ENCODE data around the gene C9orf50.
"Not testable (repeated sequence)": the region's sequence is repeated elsewhere in the genome, so short reads cannot be mapped to it uniquely, and the experiment has no call there.

C9orf50 gene

GRCh38 chr9:129594632-129595031, 26.3 kb downstream of the C9orf50 start:
- no peak for DNase-seq (ENCODE audit: low read depth in 1 of 2, low spot score in 1 of 2)

- not testable (repeated sequence) for DNase-seq (ENCODE audit: low read depth in 1 of 2, low spot score in 1 of 2)
Observed at GRCh38 chr9:129592790-129593189, 28.1 kb downstream of the C9orf50 start.

GRCh38 chr9:129591916-129592315, 29.0 kb downstream of the C9orf50 start:
- no peak for DNase-seq (ENCODE audit: low read depth in 1 of 2, low spot score in 1 of 2)

- no peak for DNase-seq (ENCODE audit: low read depth in 1 of 2, low spot score in 1 of 2)
Observed at GRCh38 chr9:129590466-129590865, 30.4 kb downstream of the C9orf50 start.

- DNase-seq (ENCODE audit: low read depth in 1 of 2, low spot score in 1 of 2) = no peak
Observed at GRCh38 chr9:129587487-129588262, 33.2 kb downstream of the C9orf50 start.

- no peak for DNase-seq (ENCODE audit: low read depth in 1 of 2, low spot score in 1 of 2)
Observed at GRCh38 chr9:129586685-129587084, 34.2 kb downstream of the C9orf50 start.

GRCh38 chr9:129586245-129586644, 34.7 kb downstream of the C9orf50 start:
- DNase-seq (ENCODE audit: low read depth in 1 of 2, low spot score in 1 of 2) = no peak

- no peak for DNase-seq (ENCODE audit: low read depth in 1 of 2, low spot score in 1 of 2)
Observed at GRCh38 chr9:129585352-129585751, 35.5 kb downstream of the C9orf50 start.

GRCh38 chr9:129584136-129584535, 36.8 kb downstream of the C9orf50 start:
- peak in 1 of 2 donors; percentile 24 for DNase-seq (ENCODE audit: low read depth in 1 of 2, low spot score in 1 of 2)

GRCh38 chr9:129583308-129584038, 37.4 kb downstream of the C9orf50 start:
- DNase-seq (ENCODE audit: low read depth in 1 of 2, low spot score in 1 of 2) = no peak

GRCh38 chr9:129582855-129583254, 38.0 kb downstream of the C9orf50 start:
- DNase-seq (ENCODE audit: low read depth in 1 of 2, low spot score in 1 of 2) = no peak

- no peak for DNase-seq (ENCODE audit: low read depth in 1 of 2, low spot score in 1 of 2)
Observed at GRCh38 chr9:129581505-129582189, 39.3 kb downstream of the C9orf50 start.

GRCh38 chr9:129580211-129580915, 40.5 kb downstream of the C9orf50 start:
- DNase-seq (ENCODE audit: low read depth in 1 of 2, low spot score in 1 of 2) = no peak

GRCh38 chr9:129579294-129579693, 41.6 kb downstream of the C9orf50 start:
- DNase-seq (ENCODE audit: low read depth in 1 of 2, low spot score in 1 of 2) = no peak

GRCh38 chr9:129576546-129577543, 44.1 kb downstream of the C9orf50 start:
- no peak for DNase-seq (ENCODE audit: low read depth in 1 of 2, low spot score in 1 of 2)

- no peak for DNase-seq (ENCODE audit: low read depth in 1 of 2, low spot score in 1 of 2)
Observed at GRCh38 chr9:129575818-129576217, 45.1 kb downstream of the C9orf50 start.

GRCh38 chr9:129574911-129575585, 45.9 kb downstream of the C9orf50 start:
- no peak for DNase-seq (ENCODE audit: low read depth in 1 of 2, low spot score in 1 of 2)

GRCh38 chr9:129573977-129574376, 46.9 kb downstream of the C9orf50 start:
- DNase-seq (ENCODE audit: low read depth in 1 of 2, low spot score in 1 of 2) = no peak

GRCh38 chr9:129572517-129572916, 48.4 kb downstream of the C9orf50 start:
- no peak for DNase-seq (ENCODE audit: low read depth in 1 of 2, low spot score in 1 of 2)

- DNase-seq (ENCODE audit: low read depth in 1 of 2, low spot score in 1 of 2) = no peak
Observed at GRCh38 chr9:129572052-129572425, 48.9 kb downstream of the C9orf50 start.
